H1 (cell line): ENCODE data around the gene GET3. TPM values are rescaled to one million over a fixed set of nuclear protein-coding genes. Genes with fewer than 3 reads are reported as not detected.

Experiments
- CTCF ChIA-PET: fragments of 300-600 bp; sonication (Branson Sonifier 250); formaldehyde crosslinking; loops from one replicate; lab custom pipeline; 2021; ENCODE audit not compliant: partially characterized antibody; lab: Charles Lee
- POLR2A ChIA-PET: fragments of 300-600 bp; sonication (Branson Sonifier 250); formaldehyde crosslinking; loops from one replicate; lab custom pipeline; 2021; ENCODE audit warnings: inconsistent platforms; ENCODE audit not compliant: partially characterized antibody; lab: Charles Lee
- DNase-seq, 2 experiments: peaks; one replicate each; pipeline versions ENCODE4 v3.0.0 to v3.0.0-alpha.2; 2010 to 2022; ENCODE audit warnings: low spot score in 2 of 2, low read depth in 1 of 2, mixed read lengths in 1 of 2
- FAIRE-seq: peaks from 2 replicates; lab custom pipeline; 2011; peaks lifted over from hg19 to GRCh38; lab: Jason Lieb, UNC
- H2AFZ ChIP-seq: 2 replicates; pipeline ENCODE4 v1.8.1; 2012; ENCODE audit warnings: low read length, inconsistent platforms
- H2AK5ac ChIP-seq: 2 replicates; pipeline ENCODE4 v1.6.1; 2013; ENCODE audit warnings: low read depth, low read length
- H2BK120ac ChIP-seq: replicated peaks from 2 replicates; pipeline ENCODE3; 2013; ENCODE audit warnings: low read depth, low read length, inconsistent platforms
- H2BK12ac ChIP-seq: 2 replicates; pipeline ENCODE4 v1.6.1; 2013; ENCODE audit warnings: low read depth, low read length
- H2BK15ac ChIP-seq: 2 replicates; pipeline ENCODE4 v1.6.1; 2013; ENCODE audit warnings: low read length
- H2BK20ac ChIP-seq: 2 replicates; pipeline ENCODE4 v1.6.1; 2013; ENCODE audit warnings: low read length
- H2BK5ac ChIP-seq: 2 replicates; pipeline ENCODE4 v1.6.1; 2013; ENCODE audit warnings: low read depth, low read length
- H3K14ac ChIP-seq: 2 replicates; pipeline ENCODE4 v1.6.1; 2013; ENCODE audit warnings: inconsistent platforms; ENCODE audit not compliant: insufficient read length
- H3K18ac ChIP-seq: 2 replicates; pipeline ENCODE4 v1.6.1; 2013; ENCODE audit warnings: low read length; ENCODE audit errors: extremely low read depth
- H3K23ac ChIP-seq: 2 replicates; pipeline ENCODE4 v1.6.1; 2013; ENCODE audit warnings: inconsistent platforms; ENCODE audit not compliant: insufficient read length
- H3K23me2 ChIP-seq: 2 replicates; pipeline ENCODE4 v1.6.1; 2013; ENCODE audit warnings: low read depth, low read length
- H3K27ac ChIP-seq: 2 replicates; pipeline ENCODE4 v1.6.1; 2011; ENCODE audit warnings: low read depth, low read length, inconsistent platforms
- H3K27me3 ChIP-seq, 4 experiments: replicated peaks in 1 of 4; 1 replicate in 1 of 4; 2 replicates in 3 of 4; pipeline versions ENCODE4 v1.6.1 to v1.8.1; 2011 to 2013; ENCODE audit warnings: low read length in 3 of 4, mild to moderate bottlenecking in 3 of 4, inconsistent platforms in 2 of 4, mixed read lengths in 2 of 4, moderate library complexity in 1 of 4; ENCODE audit not compliant: control insufficient read depth in 3 of 4, insufficient read depth in 3 of 4; ENCODE audit errors: extremely low read depth in 1 of 4
- H3K36me3 ChIP-seq, 4 experiments: 2 replicates each; pipeline versions ENCODE4 v1.6.1 to v1.8.1; 2011 to 2013; ENCODE audit warnings: mild to moderate bottlenecking in 4 of 4, low read length in 3 of 4, moderate library complexity in 2 of 4, control low read depth in 1 of 4, inconsistent platforms in 1 of 4; ENCODE audit not compliant: insufficient read depth in 4 of 4, control insufficient read depth in 2 of 4
- H3K4ac ChIP-seq: replicated peaks from 2 replicates; pipeline ENCODE3; 2013; ENCODE audit warnings: low read length, low read depth, mixed read lengths, inconsistent platforms; ENCODE audit not compliant: insufficient read length
- H3K4me1 ChIP-seq, 4 experiments: replicated peaks in 1 of 4; 1 replicate in 1 of 4; 2 replicates in 3 of 4; pipeline versions ENCODE4 v1.6.1 to v1.8.1; 2011 to 2013; ENCODE audit warnings: low read length in 3 of 4, inconsistent platforms in 2 of 4, mixed read lengths in 1 of 4; ENCODE audit not compliant: insufficient read depth in 4 of 4, control insufficient read depth in 3 of 4
- H3K4me2 ChIP-seq, 2 experiments: 2 replicates each; pipeline versions ENCODE4 v1.6.1 to v1.8.1; 2011 to 2013; ENCODE audit warnings: low read depth in 2 of 2, low read length in 2 of 2, control low read depth in 1 of 2, inconsistent platforms in 1 of 2, mild to moderate bottlenecking in 1 of 2; ENCODE audit not compliant: insufficient read depth in 1 of 2
- H3K4me3 ChIP-seq, 4 experiments: fragments of 200-600, 300-600 bp in 1 of 4; sonication (generic), shearing (Covaris generic), sonication (Bioruptor Twin) in 1 of 4; 2 replicates each; pipeline versions ENCODE4 v1.5.1 to v1.8.1; 2011 to 2016; ENCODE audit warnings: low read length in 4 of 4, low read depth in 3 of 4, control low read depth in 2 of 4, inconsistent platforms in 2 of 4, mild to moderate bottlenecking in 2 of 4, mixed read lengths in 1 of 4, moderate library complexity in 1 of 4; ENCODE audit not compliant: insufficient read depth in 2 of 4; ENCODE audit errors: extremely low read depth in 1 of 4
- H3K56ac ChIP-seq: replicated peaks from 2 replicates; pipeline ENCODE3; 2013; ENCODE audit warnings: low read depth, mild to moderate bottlenecking, mixed read lengths, low read length, inconsistent platforms; ENCODE audit not compliant: insufficient read length
- H3K79me1 ChIP-seq: 2 replicates; pipeline ENCODE4 v1.6.1; 2013; ENCODE audit warnings: low read depth, low read length, control low read depth
- H3K79me2 ChIP-seq, 2 experiments: 2 replicates each; pipeline versions ENCODE4 v1.6.1 to v1.8.1; 2012 to 2013; ENCODE audit warnings: low read length in 2 of 2, mild to moderate bottlenecking in 2 of 2, inconsistent platforms in 1 of 2; ENCODE audit not compliant: insufficient read depth in 2 of 2, control insufficient read depth in 1 of 2
- H3K9ac ChIP-seq, 4 experiments: replicated peaks in 1 of 4; 1 replicate in 1 of 4; 2 replicates in 3 of 4; pipeline versions ENCODE4 v1.6.1 to v1.8.1; 2011 to 2013; ENCODE audit warnings: low read depth in 3 of 4, low read length in 3 of 4, control low read depth in 2 of 4, mild to moderate bottlenecking in 2 of 4, moderate library complexity in 2 of 4, inconsistent platforms in 1 of 4; ENCODE audit errors: extremely low read depth in 1 of 4
- H3K9me3 ChIP-seq, 2 experiments: 2 replicates each; pipeline versions ENCODE4 v1.6.1 to v1.8.1; 2012 to 2013; ENCODE audit warnings: mild to moderate bottlenecking in 2 of 2, moderate library complexity in 2 of 2, control low read depth in 1 of 2, inconsistent platforms in 1 of 2, low read depth in 1 of 2, low read length in 1 of 2, mixed read lengths in 1 of 2; ENCODE audit not compliant: insufficient read depth in 2 of 2
- H4K20me1 ChIP-seq, 2 experiments: replicated peaks in 1 of 2; 2 replicates each; pipeline versions ENCODE3 to v1.8.1; 2011 to 2013; ENCODE audit warnings: inconsistent platforms in 2 of 2, low read length in 2 of 2, mild to moderate bottlenecking in 1 of 2; ENCODE audit not compliant: insufficient read depth in 2 of 2, control insufficient read depth in 1 of 2
- H4K5ac ChIP-seq: 2 replicates; pipeline ENCODE4 v1.6.1; 2013; ENCODE audit warnings: low read length, low read depth, mixed read lengths, inconsistent platforms; ENCODE audit not compliant: insufficient read length
- H4K8ac ChIP-seq: 2 replicates; pipeline ENCODE4 v1.8.0; 2013; ENCODE audit warnings: mild to moderate bottlenecking, moderate library complexity, low read length, inconsistent platforms; ENCODE audit not compliant: insufficient read depth; ENCODE audit errors: extremely low read depth
- H4K91ac ChIP-seq: replicated peaks from 2 replicates; pipeline ENCODE3; 2013; ENCODE audit warnings: low read length, mixed read lengths, inconsistent platforms; ENCODE audit not compliant: insufficient read length
- CTCF ChIP-seq, 3 experiments: IDR thresholded peaks; 1 replicate in 2 of 3; 2 replicates in 1 of 3; pipeline versions ENCODE4 v1.5.1 to v1.6.1; 2011; ENCODE audit warnings: low read length in 3 of 3, mild to moderate bottlenecking in 3 of 3, inconsistent platforms in 2 of 3, low read depth in 1 of 3, moderate library complexity in 1 of 3; ENCODE audit not compliant: insufficient read depth in 1 of 3; ENCODE audit errors: control extremely low read depth in 1 of 3
- KDM5A ChIP-seq: fragments of 200-600 bp; IDR thresholded peaks from 2 replicates; pipeline ENCODE4 v1.7.1; 2012; ENCODE audit warnings: mild to moderate bottlenecking, low read length, inconsistent platforms, mixed read lengths
- POU5F1 ChIP-seq: IDR thresholded peaks from 2 replicates; pipeline ENCODE4 v1.6.1; 2011; ENCODE audit warnings: low read depth, mild to moderate bottlenecking, low read length, moderate library complexity
- SIX5 ChIP-seq: IDR thresholded peaks from 2 replicates; pipeline ENCODE4 v1.6.1; 2011; ENCODE audit warnings: mild to moderate bottlenecking, low read depth, low read length
- SRF ChIP-seq: IDR thresholded peaks from 2 replicates; pipeline ENCODE4 v1.6.1; 2011; ENCODE audit warnings: mild to moderate bottlenecking, low read depth, low read length, moderate library complexity
- USF2 ChIP-seq: IDR thresholded peaks from 2 replicates; pipeline ENCODE4 v1.6.1; 2011; ENCODE audit warnings: low read length, improper control_type of control experiment
- ZNF274 ChIP-seq: IDR thresholded peaks from 2 replicates; pipeline ENCODE4 v1.7.0; 2012; ENCODE audit warnings: low read length, borderline replicate concordance; ENCODE audit errors: extremely low read depth
- WGBS, 2 experiments: shearing (Covaris generic) in 1 of 2; methylation state at CpG; one replicate each; pipeline versions ENCODE4 v1.1.6 to v1.1.7; 2013 to 2015; ENCODE audit warnings: low lambda C conversion rate in 2 of 2, mixed read lengths in 2 of 2, inconsistent platforms in 1 of 2, low coverage in 1 of 2, missing lambda C conversion rate in 1 of 2; ENCODE audit not compliant: insufficient replicate concordance in 2 of 2, insufficient coverage in 1 of 2, insufficient read length in 1 of 2; ENCODE audit errors: extremely low coverage in 1 of 2, missing lambda C conversion rate in 1 of 2; 5-methylcytosine and 5-hydroxymethylcytosine counted together
- polyA plus RNA-seq, 7 experiments: library from polyadenylated mRNA; depleted of rRNA in 3 of 7; stranded (reverse) in 5 of 7; unstranded in 2 of 7; fragments of >200 nt in 5 of 7; fragments of 200-250 nt in 2 of 7; gene quantifications; 1 replicate in 5 of 7; 2 replicates in 1 of 7; 4 replicates in 1 of 7; pipeline versions ENCODE4 v1.2.1 to v1.2.3, GENCODE V29; 2011 to 2013; ENCODE audit warnings: missing spikeins in 2 of 7, mixed read lengths in 2 of 7
- total RNA-seq: library from RNA; stranded (reverse); fragmentation: NEBNext Ultra II Directional; extraction: Animal tissue kit (Norgen Biotek cat#: 25700); gene quantifications from 2 replicates; pipeline ENCODE4 v1.2.1, GENCODE V29; 2021

The GET3 gene
- total and polyA plus RNA-seq, 2 of the 8 experiments (the other 6 are each of a cell fraction or from before 2014, with no cell fraction given), result 105 to 297 TPM

- DNase-seq (peak in 1 of 2 experiments; percentile 95), FAIRE-seq (no peak)
- Histone ChIP-seq H3K4me3 (peak overlapping the region; percentile 46 to 71 (median 54)), H3K79me1 (no peaks in the 10 kb centered on the region), H3K9me3 (no peaks in the 10 kb centered on the region), H2AK5ac (no peak overlapping the region), H4K8ac (peak overlapping the region; percentile 95; the same call in 1 of the 2 replicates), H3K56ac (no peak overlapping the region), H3K23ac (no peak overlapping the region), H3K4me2 (peak overlapping the region; percentile 74 to 97), H3K4ac (no peak overlapping the region), H3K79me2 (no peaks in the 10 kb centered on the region), H3K27ac (peak overlapping the region; percentile 88), H3K36me3 (peaks cover 0 to under 1% (median 0%) of the 10 kb centered on the region in 4 experiments; a peak in 1 of 8 replicates), H3K9ac (peak overlapping the region; percentile 68 to 80 (median 75)), H2BK5ac (peak overlapping the region; percentile 75), H2BK120ac (no peak overlapping the region), H2BK12ac (no peak overlapping the region; the same call in 1 of the 2 replicates), H3K23me2 (peaks cover 29% of the 10 kb centered on the region), H3K4me1 (peaks cover 5 to 33% (median 22%) of the 10 kb centered on the region in 4 experiments), H2BK15ac (no peak overlapping the region), H3K14ac (no peak overlapping the region), H3K27me3 (peaks cover 0 to 18% (median 13%) of the 10 kb centered on the region in 4 experiments; a peak in 5 of 7 replicates), H4K5ac (peak overlapping the region; percentile 55), H4K91ac (peak overlapping the region; percentile 94), H2AFZ (no peak overlapping the region), H2BK20ac (no peak overlapping the region), H4K20me1 (no peaks in the 10 kb centered on the region), H3K18ac (peak overlapping the region; percentile 48; the same call in 1 of the 2 replicates)
- CTCF ChIA-PET, result interaction anchor here (1.1 to 17.9 kb wide), 5 partner anchors 14 to 82 kb away, joined by 6 to 288 read pairs (median 60); no protein-coding TSS in a partner anchor
- POLR2A ChIA-PET, result interaction anchor here (0.7 to 15.2 kb wide), 20 partner anchors 7 to 359 kb away, joined by 3 to 317 read pairs (median 4); partner anchors contain the start of genes HOOK2, PRDX2, RTBDN and THSD8
- WGBS, 2 experiments, result 1% methylated on average over 44 of the region's 81 CpGs; no CpG with 5 or more reads in 1 of the 2 experiments
- TF ChIP-seq SRF (peak; percentile 100), CTCF (IDR thresholded peaks at IDR 0.05; ENCODE audit: control extremely low read depth in 1 of 3, insufficient read depth in 1 of 3, low read depth in 1 of 3, low read length in 3 of 3) (no peak), SIX5 (no peak), USF2 (peak; percentile 30; the same call in 1 of the 2 replicates), POU5F1 (no peak), ZNF274 (no peak), KDM5A (no peak)
Observed at GRCh38 chr19:12793290-12794195, 56.2 kb downstream of the GET3 start.
